Mammary epithelial cell (primary cell): ENCODE data around the gene ASH1L.

Experiments used
- EZH2 ChIP-seq: IDR thresholded peaks from 2 replicates; pipeline ENCODE4 v1.6.1; 2012; ENCODE audit warnings: low read length, inconsistent platforms, borderline replicate concordance
- TF ChIP-seq, protein P1 (sequence below), 2 donors: IDR thresholded peaks in 1 of 2; conservative IDR thresholded peaks in 1 of 2; 2 replicates each; pipeline ENCODE4 v1.5.1; 2011 to 2012; ENCODE audit warnings: inconsistent platforms in 2 of 2, low read length in 2 of 2, mild to moderate bottlenecking in 2 of 2, control low read depth in 1 of 2, low read depth in 1 of 2; ENCODE audit not compliant: insufficient read depth in 1 of 2; ENCODE audit errors: extremely low read depth in 1 of 2

DNA sequence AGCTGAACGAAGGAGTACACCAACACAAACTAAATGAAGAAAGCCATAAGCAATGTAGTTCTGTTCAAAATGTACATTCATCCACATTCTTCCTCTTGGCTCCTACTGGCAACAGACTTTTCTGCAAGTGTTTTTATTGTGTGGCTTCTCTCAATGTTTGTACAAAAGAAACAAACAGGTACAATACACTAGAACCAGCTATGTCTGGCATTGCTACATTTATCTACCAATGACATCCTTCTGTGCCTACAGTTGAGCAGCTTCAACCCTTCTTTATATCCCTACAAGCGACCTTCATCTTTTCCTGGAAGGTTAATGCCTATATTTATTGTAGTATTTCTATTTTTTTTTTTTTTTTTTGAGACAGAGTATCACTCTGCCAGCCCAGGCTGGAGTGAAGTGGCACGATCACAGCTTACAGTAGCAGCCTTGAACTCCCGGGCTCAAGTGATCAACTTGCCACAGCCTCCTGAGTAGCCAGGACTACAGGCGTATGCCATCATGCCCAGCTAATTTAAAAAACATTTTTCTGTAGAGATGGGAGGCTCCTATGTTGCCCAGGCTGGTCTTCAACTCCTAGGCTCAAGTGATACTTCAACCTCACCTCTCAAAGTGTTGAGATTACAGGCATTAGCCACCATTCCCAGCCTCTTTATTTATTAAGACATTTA lies 89.3 kb downstream of the ASH1L start:
- TF ChIP-seq, protein P1, sequence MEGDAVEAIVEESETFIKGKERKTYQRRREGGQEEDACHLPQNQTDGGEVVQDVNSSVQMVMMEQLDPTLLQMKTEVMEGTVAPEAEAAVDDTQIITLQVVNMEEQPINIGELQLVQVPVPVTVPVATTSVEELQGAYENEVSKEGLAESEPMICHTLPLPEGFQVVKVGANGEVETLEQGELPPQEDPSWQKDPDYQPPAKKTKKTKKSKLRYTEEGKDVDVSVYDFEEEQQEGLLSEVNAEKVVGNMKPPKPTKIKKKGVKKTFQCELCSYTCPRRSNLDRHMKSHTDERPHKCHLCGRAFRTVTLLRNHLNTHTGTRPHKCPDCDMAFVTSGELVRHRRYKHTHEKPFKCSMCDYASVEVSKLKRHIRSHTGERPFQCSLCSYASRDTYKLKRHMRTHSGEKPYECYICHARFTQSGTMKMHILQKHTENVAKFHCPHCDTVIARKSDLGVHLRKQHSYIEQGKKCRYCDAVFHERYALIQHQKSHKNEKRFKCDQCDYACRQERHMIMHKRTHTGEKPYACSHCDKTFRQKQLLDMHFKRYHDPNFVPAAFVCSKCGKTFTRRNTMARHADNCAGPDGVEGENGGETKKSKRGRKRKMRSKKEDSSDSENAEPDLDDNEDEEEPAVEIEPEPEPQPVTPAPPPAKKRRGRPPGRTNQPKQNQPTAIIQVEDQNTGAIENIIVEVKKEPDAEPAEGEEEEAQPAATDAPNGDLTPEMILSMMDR (conservative IDR thresholded peaks at IDR 0.05 in 1 of 2, IDR thresholded peaks at IDR 0.05 in 1 of 2; ENCODE audit: extremely low read depth in 1 of 2, insufficient read depth in 1 of 2, low read depth in 1 of 2, low read length in 2 of 2): no peak
- TF ChIP-seq EZH2: no peak
